ENCODE data around the gene EHBP1. TPM values are rescaled to one million over a fixed set of nuclear protein-coding genes. Genes with fewer than 3 reads are reported as not detected.
"Not testable (repeated sequence)": the region's sequence is repeated elsewhere in the genome, so short reads cannot be mapped to it uniquely, and the experiment has no call there.

Gene EHBP1
- total RNA-seq, 1 donor from 2014 or later: 114 TPM

DNA sequence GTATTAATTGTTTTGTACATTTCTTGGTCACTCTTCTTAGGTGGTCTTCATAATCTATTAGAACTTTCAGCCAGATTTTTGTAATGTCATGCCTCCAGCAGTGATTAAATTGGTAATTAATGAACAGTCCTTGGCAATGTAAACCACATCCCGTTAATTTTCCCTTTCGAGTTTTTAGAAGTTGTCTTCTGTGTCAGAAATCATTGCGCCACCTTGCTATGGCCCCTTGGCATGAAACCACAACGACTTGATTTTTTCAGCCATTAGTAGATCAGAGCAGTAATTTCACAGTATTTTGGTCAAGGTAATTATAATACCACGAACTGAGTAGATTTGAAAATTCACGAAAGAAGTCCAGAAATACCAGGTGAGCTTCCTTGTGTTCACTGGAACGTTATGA lies 259.2 kb downstream of the EHBP1 start:
- DNase-seq: no peak

DNA sequence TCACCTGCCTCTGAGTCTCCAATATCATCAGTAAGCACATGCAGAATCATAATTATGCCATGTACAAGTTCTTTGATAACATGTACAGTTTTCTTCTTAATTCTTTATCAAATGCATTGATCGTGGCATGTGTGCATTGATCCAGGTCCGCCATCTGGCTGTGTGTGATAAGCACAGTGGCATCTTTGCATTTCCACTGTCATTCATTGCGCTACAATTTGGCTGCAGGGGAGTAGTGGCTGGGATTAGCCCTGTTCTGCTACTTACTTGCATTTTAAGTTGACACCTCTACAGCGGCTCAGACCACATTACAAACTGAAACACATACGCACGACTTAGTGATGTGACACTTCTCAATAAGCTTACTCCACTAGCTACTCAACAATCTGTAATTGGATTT lies 261.5 kb downstream of the EHBP1 start:
- no peak for DNase-seq

DNA sequence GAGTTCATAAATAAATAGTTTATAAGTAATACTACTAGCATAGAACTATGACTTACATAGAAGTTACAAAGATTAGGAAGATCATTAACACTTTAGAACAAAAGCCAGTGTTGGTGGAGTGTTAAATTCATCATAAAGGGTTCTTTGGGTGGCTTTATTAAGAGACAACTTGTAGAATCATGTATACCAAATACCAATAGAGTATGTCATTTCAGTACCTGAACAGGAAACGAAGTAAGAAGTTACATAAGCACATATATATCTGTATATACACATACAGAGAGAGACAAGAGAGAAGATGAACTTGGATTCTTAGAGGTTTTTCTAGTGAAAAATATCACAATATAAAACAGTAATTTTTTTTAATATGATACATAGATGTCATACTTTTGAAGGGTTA lies 262.7 kb downstream of the EHBP1 start:
- DNase-seq: no peak

DNA sequence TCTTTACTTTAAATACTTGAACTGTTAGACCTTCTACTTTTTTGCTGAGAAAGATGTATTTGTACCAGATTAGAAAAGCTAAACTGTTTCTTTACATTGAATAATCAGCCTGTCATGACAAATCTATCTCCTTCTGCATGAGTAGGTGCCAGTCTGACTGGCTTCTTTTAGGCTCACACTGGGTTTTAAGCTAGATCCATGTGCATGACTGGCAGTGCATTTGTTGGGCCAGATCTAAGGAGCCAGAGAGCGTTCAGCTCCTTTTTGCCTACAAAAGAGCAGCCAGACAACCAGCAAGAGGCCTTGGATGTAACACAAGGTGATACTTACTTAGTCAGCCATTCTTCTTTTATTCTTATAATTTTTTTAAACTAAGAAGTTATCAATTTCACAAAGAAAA lies 263.2 kb downstream of the EHBP1 start:
- DNase-seq: no peak

DNA sequence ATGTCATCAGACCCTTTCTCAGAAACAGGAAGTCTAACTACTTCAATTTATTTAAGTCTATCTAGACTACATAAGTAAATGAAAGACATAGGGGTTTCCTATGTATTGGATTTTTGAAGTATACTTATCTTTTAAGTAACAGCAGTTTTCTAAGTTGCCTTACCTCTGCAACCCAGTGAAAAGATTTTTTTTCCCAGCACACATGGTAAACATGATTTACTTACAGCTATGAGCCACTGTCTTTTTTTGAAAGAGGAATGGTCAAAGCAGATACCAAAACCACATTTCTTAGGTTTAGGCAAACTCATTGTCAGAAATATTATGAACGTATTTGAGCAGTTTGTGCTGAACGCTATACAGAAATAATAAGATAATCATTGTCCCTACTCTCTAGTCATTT lies 266.4 kb downstream of the EHBP1 start:
- no peak for DNase-seq

DNA sequence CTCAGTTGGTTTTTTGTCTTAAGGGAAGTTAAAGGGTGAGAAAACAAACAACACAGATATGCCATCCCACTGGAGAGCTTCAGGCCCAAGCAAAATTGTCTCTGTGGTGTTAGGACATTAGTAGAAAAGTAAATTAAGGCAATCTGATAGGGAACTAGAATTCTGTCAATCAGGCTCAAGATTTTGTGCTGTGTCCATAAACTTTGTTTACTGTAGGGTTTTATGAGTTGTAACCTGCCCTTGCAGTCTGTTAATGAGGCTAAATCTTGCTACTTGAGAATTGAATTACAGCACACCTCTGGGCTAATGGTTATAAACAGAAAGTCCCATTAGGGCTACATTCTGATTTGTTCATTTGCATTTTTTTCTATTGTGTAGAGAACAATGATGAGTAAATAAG lies 267.1 kb downstream of the EHBP1 start:
- no peak for DNase-seq

DNA sequence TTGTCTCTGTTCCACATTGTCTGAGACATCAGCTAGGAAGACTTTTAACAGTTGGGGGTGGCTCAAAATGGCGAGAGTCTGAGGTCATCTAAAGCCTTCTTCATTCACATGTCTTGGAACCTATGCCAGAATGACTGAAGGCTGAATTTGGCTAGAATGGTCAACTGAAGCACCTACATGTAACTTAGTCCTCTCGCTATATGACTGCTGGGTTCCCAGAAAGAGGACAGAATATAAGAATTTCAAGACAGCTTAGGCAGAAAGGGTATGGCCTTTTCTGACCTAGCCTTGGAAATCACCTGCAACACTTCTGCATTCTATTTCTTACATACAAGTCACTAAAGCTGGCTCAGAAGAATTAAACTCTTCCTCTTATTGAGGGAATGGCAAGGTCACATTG lies 269.5 kb downstream of the EHBP1 start:
- DNase-seq: no peak

GRCh38 chr2:62991605-62992004 lies 286.1 kb downstream of the EHBP1 start:
- no peak for DNase-seq

GRCh38 chr2:62992561-62992960 lies 287.0 kb downstream of the EHBP1 start:
- DNase-seq: no peak

DNA sequence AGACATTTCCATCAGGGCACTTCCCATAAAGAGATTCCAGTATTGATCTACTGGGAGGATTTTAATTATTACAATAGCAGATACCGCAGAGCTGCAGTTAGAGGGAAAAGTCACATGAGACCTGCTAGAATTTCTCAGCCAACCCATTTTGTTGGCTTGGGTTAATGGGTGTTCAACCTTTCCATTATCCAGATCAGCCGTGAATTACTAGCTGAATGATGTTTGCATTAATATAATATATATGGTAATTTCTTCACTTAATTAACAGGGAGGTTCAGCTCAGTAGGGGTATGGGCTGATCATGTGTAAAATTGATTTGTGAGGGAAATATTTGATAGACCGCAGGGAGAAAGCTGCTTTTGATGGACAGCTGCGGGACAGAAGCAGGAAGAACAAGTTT lies 288.7 kb downstream of the EHBP1 start:
- no peak for DNase-seq

GRCh38 chr2:62996534-62997186 lies 291.1 kb downstream of the EHBP1 start:
- no peak for DNase-seq

DNA sequence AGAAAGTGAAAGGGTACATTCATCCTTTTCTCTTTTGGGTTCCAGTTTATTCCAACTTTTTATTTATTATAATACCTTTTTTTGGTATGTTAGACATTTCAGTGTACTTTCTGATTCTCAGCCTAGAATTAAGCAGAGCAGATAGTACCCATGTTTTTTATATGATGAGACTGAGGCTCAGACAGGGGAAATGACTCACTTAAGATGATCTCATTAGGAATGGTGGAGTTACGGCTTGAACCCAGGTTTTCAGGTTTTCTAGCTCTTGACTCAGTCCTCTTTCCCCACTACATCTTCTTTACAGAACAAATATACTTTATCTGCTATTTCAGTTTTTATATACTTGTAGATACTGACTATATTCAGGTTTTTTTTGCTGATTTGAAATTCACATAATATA lies 293.4 kb downstream of the EHBP1 start:
- no peak for DNase-seq

GRCh38 chr2:62999905-63000304 lies 294.4 kb downstream of the EHBP1 start:
- DNase-seq: no peak

DNA sequence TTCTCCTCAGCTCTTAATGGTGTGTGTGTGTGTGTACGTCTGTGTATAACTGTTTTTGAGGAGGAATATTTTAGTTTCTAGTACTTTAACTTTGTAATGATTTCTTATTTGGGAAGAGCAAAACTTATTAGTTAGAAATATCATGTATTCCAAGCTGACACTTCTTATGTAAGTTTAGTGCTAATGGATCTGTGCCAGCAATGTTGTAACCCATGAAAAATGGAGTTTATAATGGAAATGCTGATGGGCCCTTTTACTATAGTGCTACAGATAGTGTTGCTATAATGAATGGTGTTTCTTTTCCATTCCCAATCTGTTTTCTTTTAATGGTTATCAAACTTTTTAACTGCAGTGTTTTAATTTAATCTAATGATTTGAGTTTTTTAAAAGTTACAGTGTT lies 295.3 kb downstream of the EHBP1 start:
- DNase-seq: no peak

- no peak for DNase-seq
Measured at GRCh38 chr2:63001576-63001975, 296.1 kb downstream of the EHBP1 start.

DNA sequence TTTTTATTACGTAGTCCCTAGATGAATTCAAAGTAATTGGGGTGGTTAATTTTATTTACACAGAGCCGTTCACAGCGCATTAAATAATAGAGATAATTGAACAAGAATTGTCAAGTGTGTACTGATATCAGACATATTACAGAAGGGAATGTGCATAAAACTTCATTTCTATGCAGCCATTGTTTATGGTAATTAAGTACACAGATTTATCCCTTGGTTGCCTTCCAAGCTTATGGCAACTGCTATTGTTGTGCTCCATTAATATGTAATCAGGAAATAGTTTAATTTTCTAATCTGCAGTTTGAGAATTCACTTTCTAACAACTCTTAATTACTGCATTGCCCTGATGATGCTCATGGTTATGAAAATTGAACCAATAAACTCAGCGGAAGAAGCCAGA lies 297.8 kb downstream of the EHBP1 start:
- no peak for DNase-seq

GRCh38 chr2:63007813-63008458 lies 302.4 kb downstream of the EHBP1 start:
- no peak for DNase-seq

GRCh38 chr2:63008838-63009237 lies 303.3 kb downstream of the EHBP1 start:
- no peak for DNase-seq

DNA sequence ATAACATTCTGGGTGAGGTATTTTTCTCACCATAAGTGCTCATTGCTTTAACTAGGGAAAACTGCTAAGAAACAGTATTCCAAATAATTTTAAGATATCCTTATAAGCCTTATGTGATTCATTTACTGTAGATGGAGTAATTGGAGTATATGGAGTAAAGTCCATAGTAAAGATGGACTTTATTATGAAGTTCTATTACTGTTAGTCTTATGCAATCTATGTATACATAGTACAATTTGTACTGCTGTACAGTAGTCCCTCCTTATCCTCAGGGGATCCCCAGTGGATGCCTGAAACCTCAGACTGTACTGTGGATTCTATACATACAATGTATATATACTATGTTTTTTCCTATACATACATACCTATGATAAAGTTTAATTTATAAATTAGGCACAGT lies 304.0 kb downstream of the EHBP1 start:
- DNase-seq: no peak

- DNase-seq: no peak
Measured at GRCh38 chr2:63012541-63012940, 307.0 kb downstream of the EHBP1 start.

DNA sequence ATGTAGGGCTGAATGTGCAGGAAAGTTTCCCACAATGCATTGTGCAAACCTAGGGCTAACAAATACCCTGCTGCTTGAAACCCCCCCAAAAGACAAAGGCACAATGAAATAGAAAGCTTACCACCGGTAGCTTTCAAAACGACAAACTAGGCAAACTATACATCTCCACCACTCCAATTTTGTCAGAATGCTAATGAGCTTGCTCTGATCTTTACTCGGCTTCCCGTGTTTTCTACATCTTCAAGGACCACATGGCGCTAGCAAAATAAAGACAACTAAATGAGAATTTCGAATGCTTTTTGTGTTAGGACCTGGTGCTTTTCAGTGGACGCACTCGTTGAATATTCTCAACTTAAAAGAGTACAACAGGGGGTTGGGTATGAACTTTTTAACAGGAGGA lies 307.9 kb downstream of the EHBP1 start:
- no peak for DNase-seq

- no peak for DNase-seq
Measured at GRCh38 chr2:63015389-63015788, 309.9 kb downstream of the EHBP1 start.

- no peak for DNase-seq
Measured at GRCh38 chr2:63018439-63018838, 312.9 kb downstream of the EHBP1 start.

DNA sequence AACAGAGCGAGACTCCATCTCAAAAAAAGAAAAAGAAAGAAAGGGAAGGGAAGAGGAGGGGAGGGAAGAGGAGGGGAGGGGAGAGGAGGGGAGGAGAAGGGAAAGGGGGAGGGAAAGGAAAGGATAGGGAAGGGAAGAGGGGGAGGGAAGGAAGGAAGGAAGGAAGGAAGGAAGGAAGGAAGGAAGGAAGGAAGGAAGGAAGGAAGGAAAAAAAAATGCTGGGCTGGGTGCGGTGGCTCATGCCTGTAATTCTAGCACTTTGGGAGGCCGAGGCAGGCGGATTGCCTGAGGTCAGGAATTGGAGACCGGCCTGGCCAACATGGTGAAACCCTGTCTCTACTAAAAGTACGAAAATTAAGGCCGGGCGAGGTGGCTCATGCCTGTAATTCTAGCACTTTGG lies 314.2 kb downstream of the EHBP1 start:
- not testable (repeated sequence) for DNase-seq

DNA sequence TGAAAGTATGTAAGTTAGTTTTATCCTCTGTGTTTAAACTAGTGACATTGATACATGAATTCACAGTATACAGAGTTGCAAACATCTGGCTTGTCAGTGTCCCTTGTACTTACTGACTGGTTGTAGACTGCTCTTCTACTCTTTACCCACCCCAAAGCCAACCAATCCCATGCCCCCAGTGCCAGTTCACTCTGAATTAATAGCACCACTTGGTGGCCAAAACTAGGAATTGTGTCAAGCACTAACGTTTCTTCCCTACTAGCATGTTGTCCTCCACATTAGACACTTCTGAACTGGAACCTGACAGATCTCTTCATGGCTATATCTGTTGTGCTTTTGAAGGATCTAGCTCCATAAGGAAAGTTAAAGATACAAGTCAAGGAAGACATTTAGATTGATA lies 317.9 kb downstream of the EHBP1 start:
- no peak for DNase-seq

Measured in occipital lobe (tissue), 2 donors.